NK-92 (cell line): ENCODE results near the gene CXCL11.
"Not testable (repeated sequence)": the region's sequence is repeated elsewhere in the genome, so short reads cannot be mapped to it uniquely, and the experiment has no call there.

Experiments
- DNase-seq: peaks from one replicate; lab custom pipeline; 2025; ENCODE audit not compliant: unreplicated experiment; lab: John Stamatoyannopoulos, UW

Gene CXCL11

GRCh38 chr4:76035799-76036380 lies at the start of gene CXCL11:
TSS of gene CXCL11 (minus strand) at chr4:76036070. CDS start at chr4:76035987, 83 bp downstream.
- DNase-seq, result no peak

GRCh38 chr4:76084542-76084941 lies 48.7 kb upstream of the CXCL11 start:
- no peak for DNase-seq

GRCh38 chr4:76083386-76083988 lies 47.6 kb upstream of the CXCL11 start:
- DNase-seq, result no peak

- DNase-seq, result no peak
These were observed 42.3 kb upstream of the CXCL11 start for GRCh38 chr4:76078033-76078613.

- no peak for DNase-seq
These were observed 39.2 kb upstream of the CXCL11 start for GRCh38 chr4:76074993-76075600.

- no peak for DNase-seq
These were observed 38.6 kb upstream of the CXCL11 start, which contains the start of gene ART3 for GRCh38 chr4:76074468-76074867. TSS of gene ART3 (plus strand) at chr4:76074709. CDS start at chr4:76075890, 1,181 bp downstream.

- no peak for DNase-seq
These were observed 36.9 kb upstream of the CXCL11 start for GRCh38 chr4:76072760-76073159.

- DNase-seq, result no peak
These were observed 31.9 kb upstream of the CXCL11 start for GRCh38 chr4:76067652-76068286.

GRCh38 chr4:76066546-76066945 lies 30.7 kb upstream of the CXCL11 start:
- DNase-seq, result no peak

- DNase-seq, result no peak
These were observed 26.1 kb upstream of the CXCL11 start for GRCh38 chr4:76061982-76062381.

GRCh38 chr4:76061421-76061820 lies 25.6 kb upstream of the CXCL11 start:
- DNase-seq, result no peak

- DNase-seq, result no peak
These were observed 24.6 kb upstream of the CXCL11 start for GRCh38 chr4:76060506-76060905.

- DNase-seq, result no peak
These were observed 23.9 kb upstream of the CXCL11 start for GRCh38 chr4:76059750-76060149.

GRCh38 chr4:76058888-76059426 lies 23.1 kb upstream of the CXCL11 start:
- no peak for DNase-seq

GRCh38 chr4:76058302-76058701 lies 22.4 kb upstream of the CXCL11 start:
- no peak for DNase-seq

GRCh38 chr4:76055421-76055820 lies 19.6 kb upstream of the CXCL11 start:
- no peak for DNase-seq

- DNase-seq, result no peak
These were observed 19.1 kb upstream of the CXCL11 start for GRCh38 chr4:76055016-76055415.

- DNase-seq, result no peak
These were observed 17.9 kb upstream of the CXCL11 start for GRCh38 chr4:76053730-76054129.

- DNase-seq, result not testable (repeated sequence)
These were observed 14.7 kb upstream of the CXCL11 start for GRCh38 chr4:76050560-76051050.

GRCh38 chr4:76049860-76050416 lies 14.1 kb upstream of the CXCL11 start:
- not testable (repeated sequence) for DNase-seq

GRCh38 chr4:76044686-76045085 lies 8.8 kb upstream of the CXCL11 start:
- not testable (repeated sequence) for DNase-seq
